GM12878 (cell line): ENCODE results near the gene USE1. TPM values are rescaled to one million over a fixed set of nuclear protein-coding genes. Genes with fewer than 3 reads are reported as not detected.
A peak's percentile ranks its signal among the peaks of the same experiment; 100 is the strongest.

Experiments
- GABPA ChIP-seq: IDR thresholded peaks from 2 replicates; pipeline ENCODE4 v1.6.1; 2014; ENCODE audit warnings: antibody characterized with exemption, low read depth, mild to moderate bottlenecking, inconsistent platforms
- NFYA ChIP-seq: IDR thresholded peaks from 2 replicates; pipeline ENCODE4 v1.6.1; 2011; ENCODE audit warnings: low read depth, mild to moderate bottlenecking, low read length, improper control_type of control experiment, borderline replicate concordance
- RB1 ChIP-seq: fragments of 450-650 bp; formaldehyde crosslinking; IDR thresholded peaks from 2 replicates; pipeline ENCODE4 v1.6.1; 2017; ENCODE audit warnings: mild to moderate bottlenecking, borderline replicate concordance
- RCOR1 ChIP-seq: conservative IDR thresholded peaks from 2 replicates; pipeline ENCODE4 v1.6.1; 2012; ENCODE audit warnings: low read depth, low read length, improper control_type of control experiment
- RELA ChIP-seq: fragments of 450-650 bp; IDR thresholded peaks from 2 replicates; pipeline ENCODE4 v1.8.0; 2014; ENCODE audit warnings: borderline replicate concordance; ENCODE audit not compliant: partially characterized antibody
- ZNF207 ChIP-seq: fragments of 450-650 bp; IDR thresholded peaks from 2 replicates; pipeline ENCODE4 v1.6.1; 2014; ENCODE audit warnings: antibody characterized with exemption, mild to moderate bottlenecking, borderline replicate concordance
- ZNF24 ChIP-seq: fragments of 450-650 bp; IDR thresholded peaks from 2 replicates; pipeline ENCODE4 v1.6.1; 2017; ENCODE audit warnings: antibody characterized with exemption, mild to moderate bottlenecking
- polyA plus RNA-seq, 11 experiments: library from polyadenylated mRNA; depleted of rRNA in 4 of 11; unstranded in 6 of 11; stranded (reverse) in 5 of 11; fragments of >200 nt; fragmentation: Nextera tagmentation in 4 of 11; fragmentation: Illumina TruSeq in 1 of 11; extraction: Ambion mirVana in 4 of 11; extraction: Trizol in 1 of 11; gene quantifications; 1 replicate in 1 of 11; 2 replicates in 10 of 11; pipeline versions ENCODE4 v1.2.1 to v1.2.3, GENCODE V29; 2011 to 2016; ENCODE audit warnings: inconsistent platforms in 2 of 11, missing spikeins in 2 of 11, low read depth in 1 of 11
- total RNA-seq, 4 experiments: library from RNA; depleted of rRNA in 3 of 4; stranded (reverse); fragments of >200 nt in 3 of 4; fragmentation: Illumina TruSeq in 1 of 4; extraction: Trizol in 1 of 4; gene quantifications; 2 replicates each; pipeline versions ENCODE4 v1.2.1 to v1.2.3, GENCODE V29; 2013 to 2021
- TF ChIP-seq, protein P1 (sequence below): IDR thresholded peaks from 2 replicates; pipeline ENCODE4 v1.6.1; 2011; ENCODE audit warnings: borderline replicate concordance, low read depth, mild to moderate bottlenecking, moderate library complexity, mixed read lengths, low read length; ENCODE audit not compliant: insufficient read depth; ENCODE audit errors: extremely low read length
- TF ChIP-seq, protein P2 (sequence below): IDR thresholded peaks from 2 replicates; pipeline ENCODE4 v1.6.1; 2011; ENCODE audit warnings: mild to moderate bottlenecking, low read depth, low read length, moderate library complexity; ENCODE audit not compliant: insufficient replicate concordance

USE1 gene
- total and polyA plus RNA-seq, 10 of the 15 experiments (the other 5 are each of a cell fraction or from before 2014, with no cell fraction given): 9.7 to 24.0 (median 16.1) TPM

DNA sequence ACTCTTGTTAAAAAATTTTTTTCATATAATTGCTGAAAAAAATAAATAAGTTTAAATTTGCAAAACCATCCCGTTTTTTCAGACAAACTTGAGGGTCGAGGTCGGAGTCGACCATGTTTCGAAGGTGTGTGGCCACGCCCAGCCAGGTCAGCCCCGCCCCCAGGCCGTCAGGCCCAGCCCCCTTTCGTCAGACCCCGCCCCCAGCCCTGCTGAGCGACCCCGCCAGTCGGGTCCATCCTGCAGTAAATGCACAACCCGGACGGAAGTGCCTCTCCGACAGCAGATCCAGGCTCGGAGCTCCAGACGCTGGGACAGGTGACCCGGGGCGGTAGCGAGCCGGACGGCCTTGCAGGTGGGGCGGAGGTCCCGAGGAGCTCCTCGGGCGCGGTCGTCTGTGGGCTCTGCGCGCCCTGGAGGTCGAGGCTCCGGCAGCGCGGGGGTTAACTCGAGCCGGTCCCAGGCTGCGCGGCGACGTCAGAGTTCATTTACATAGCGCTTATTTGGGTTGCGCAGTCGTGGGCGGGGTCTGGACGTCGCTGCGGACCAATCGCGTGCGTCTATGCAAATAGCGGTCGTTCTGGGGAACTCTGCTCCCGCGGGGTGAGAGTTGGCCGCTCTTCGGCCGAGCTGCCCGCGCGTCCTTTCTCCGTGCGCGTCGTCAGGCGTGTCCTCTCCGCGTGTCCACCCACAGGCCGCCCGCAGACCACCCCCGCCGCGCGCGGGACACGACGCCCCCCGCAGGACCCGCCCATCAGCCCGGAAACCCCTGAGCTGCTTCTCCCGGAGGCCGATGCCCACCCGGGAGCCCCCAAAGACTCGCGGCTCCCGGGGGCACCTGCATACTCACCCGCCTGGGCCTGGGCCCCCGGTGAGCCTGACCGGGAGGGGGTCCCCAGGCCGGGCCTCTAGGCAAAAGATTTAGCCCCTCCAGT lies 11.1 kb downstream of the USE1 start, which contains the start of gene OCEL1 (continued):
- TF ChIP-seq NFYA (no peak), RB1 (peak; percentile 68; the same call in 1 of the 2 replicates), GABPA (no peak), RCOR1 (no peak), ZNF24 (no peak), ZNF207 (no peak), RELA (peak; percentile 60)
- TF ChIP-seq, protein P1, sequence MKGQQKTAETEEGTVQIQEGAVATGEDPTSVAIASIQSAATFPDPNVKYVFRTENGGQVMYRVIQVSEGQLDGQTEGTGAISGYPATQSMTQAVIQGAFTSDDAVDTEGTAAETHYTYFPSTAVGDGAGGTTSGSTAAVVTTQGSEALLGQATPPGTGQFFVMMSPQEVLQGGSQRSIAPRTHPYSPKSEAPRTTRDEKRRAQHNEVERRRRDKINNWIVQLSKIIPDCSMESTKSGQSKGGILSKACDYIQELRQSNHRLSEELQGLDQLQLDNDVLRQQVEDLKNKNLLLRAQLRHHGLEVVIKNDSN: no peak
- TF ChIP-seq, protein P2, sequence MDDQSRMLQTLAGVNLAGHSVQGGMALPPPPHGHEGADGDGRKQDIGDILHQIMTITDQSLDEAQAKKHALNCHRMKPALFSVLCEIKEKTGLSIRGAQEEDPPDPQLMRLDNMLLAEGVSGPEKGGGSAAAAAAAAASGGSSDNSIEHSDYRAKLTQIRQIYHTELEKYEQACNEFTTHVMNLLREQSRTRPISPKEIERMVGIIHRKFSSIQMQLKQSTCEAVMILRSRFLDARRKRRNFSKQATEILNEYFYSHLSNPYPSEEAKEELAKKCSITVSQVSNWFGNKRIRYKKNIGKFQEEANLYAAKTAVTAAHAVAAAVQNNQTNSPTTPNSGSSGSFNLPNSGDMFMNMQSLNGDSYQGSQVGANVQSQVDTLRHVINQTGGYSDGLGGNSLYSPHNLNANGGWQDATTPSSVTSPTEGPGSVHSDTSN: no peak
- TF ChIP-seq, all 136 proteins: peak for 40
